ENCODE data around the gene MAML3.

Gene MAML3

DNA sequence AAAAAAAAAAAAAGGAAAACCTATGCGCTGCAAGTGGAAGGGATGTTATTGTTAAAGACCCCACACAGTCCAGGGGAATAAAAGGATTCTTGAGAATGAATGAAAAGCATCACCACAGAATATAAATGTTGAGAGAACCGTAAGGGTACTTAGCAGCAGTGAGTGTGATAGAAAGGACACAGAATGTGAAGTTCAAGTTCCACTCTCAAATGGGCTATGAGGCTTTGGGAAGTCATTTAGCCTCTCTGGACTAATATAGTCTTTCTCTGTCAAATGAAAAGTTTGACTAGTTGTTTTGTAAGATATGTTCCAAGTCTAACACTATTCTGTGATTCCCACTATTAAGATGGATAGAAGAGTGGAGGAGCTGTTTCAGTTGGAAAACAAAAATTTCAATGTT lies 35.8 kb upstream of the MAML3 start:
- Histone ChIP-seq H3K27me3 (ENCODE audit: control insufficient read depth, low read length) (peaks cover 5% of the 10 kb centered on the region; the same call in 1 of the 2 replicates), H3K27ac (ENCODE audit: low read depth, low read length) (no peak overlapping the region), H4K20me1 (ENCODE audit: control insufficient read depth, insufficient read depth, low read depth, low read length) (no peaks in the 10 kb centered on the region), H3K4me3 (ENCODE audit: low read length) (no peak overlapping the region), H3K9me2 (replicated peaks; ENCODE audit: control insufficient read depth, low read length) (no peaks in the 10 kb centered on the region), H3K36me3 (ENCODE audit: control insufficient read depth, low read length) (no peaks in the 10 kb centered on the region), H3K4me2 (ENCODE audit: low read length) (no peak overlapping the region), H3K9me3 (ENCODE audit: control insufficient read depth, insufficient read depth, low read length) (no peaks in the 10 kb centered on the region), H3K4me1 (ENCODE audit: control insufficient read depth, low read length) (no peaks in the 10 kb centered on the region), H3F3A (ENCODE audit: control insufficient read depth, insufficient read depth) (no peaks in the 10 kb centered on the region), H3K79me2 (ENCODE audit: control insufficient read depth, low read length) (no peaks in the 10 kb centered on the region)
- no peak for TF ChIP-seq EZH2phosphoT487 (IDR thresholded peaks at IDR 0.05; ENCODE audit: borderline replicate concordance, low read length)
- TF ChIP-seq, protein P1, sequence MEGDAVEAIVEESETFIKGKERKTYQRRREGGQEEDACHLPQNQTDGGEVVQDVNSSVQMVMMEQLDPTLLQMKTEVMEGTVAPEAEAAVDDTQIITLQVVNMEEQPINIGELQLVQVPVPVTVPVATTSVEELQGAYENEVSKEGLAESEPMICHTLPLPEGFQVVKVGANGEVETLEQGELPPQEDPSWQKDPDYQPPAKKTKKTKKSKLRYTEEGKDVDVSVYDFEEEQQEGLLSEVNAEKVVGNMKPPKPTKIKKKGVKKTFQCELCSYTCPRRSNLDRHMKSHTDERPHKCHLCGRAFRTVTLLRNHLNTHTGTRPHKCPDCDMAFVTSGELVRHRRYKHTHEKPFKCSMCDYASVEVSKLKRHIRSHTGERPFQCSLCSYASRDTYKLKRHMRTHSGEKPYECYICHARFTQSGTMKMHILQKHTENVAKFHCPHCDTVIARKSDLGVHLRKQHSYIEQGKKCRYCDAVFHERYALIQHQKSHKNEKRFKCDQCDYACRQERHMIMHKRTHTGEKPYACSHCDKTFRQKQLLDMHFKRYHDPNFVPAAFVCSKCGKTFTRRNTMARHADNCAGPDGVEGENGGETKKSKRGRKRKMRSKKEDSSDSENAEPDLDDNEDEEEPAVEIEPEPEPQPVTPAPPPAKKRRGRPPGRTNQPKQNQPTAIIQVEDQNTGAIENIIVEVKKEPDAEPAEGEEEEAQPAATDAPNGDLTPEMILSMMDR (IDR thresholded peaks at IDR 0.05; ENCODE audit: low read depth, low read length, poor library complexity, severe bottlenecking), result no peak

DNA sequence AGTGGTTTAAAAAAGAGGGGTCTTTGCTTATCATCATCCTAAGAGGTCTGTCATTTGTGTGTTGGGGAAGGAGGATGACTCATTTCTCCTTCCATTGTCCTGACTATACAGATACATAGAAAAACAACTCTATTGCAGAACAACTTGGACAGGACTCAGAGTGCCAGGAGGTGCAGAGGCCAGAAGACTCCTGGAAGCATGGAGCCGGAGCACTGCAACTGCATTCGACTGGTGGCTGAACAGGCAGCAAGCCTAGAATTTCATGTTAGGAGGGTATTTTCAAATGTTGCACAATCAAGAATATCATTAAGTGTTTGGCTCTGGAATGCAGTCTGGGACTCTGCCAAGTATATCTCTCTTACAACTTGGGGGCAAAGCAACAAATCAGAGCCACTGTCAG lies 35.0 kb upstream of the MAML3 start:
- Histone ChIP-seq H3K79me2 (ENCODE audit: control insufficient read depth, low read length) (no peaks in the 10 kb centered on the region), H3K27me3 (ENCODE audit: control insufficient read depth, low read length) (peaks cover 5% of the 10 kb centered on the region; the same call in 1 of the 2 replicates), H3F3A (ENCODE audit: control insufficient read depth, insufficient read depth) (no peaks in the 10 kb centered on the region), H3K4me1 (ENCODE audit: control insufficient read depth, low read length) (no peaks in the 10 kb centered on the region), H3K9me3 (ENCODE audit: control insufficient read depth, insufficient read depth, low read length) (no peaks in the 10 kb centered on the region), H3K4me3 (ENCODE audit: low read length) (no peak overlapping the region), H3K9me2 (replicated peaks; ENCODE audit: control insufficient read depth, low read length) (no peaks in the 10 kb centered on the region), H3K36me3 (ENCODE audit: control insufficient read depth, low read length) (no peaks in the 10 kb centered on the region), H4K20me1 (ENCODE audit: control insufficient read depth, insufficient read depth, low read depth, low read length) (no peaks in the 10 kb centered on the region), H3K4me2 (ENCODE audit: low read length) (no peak overlapping the region), H3K27ac (ENCODE audit: low read depth, low read length) (no peak overlapping the region)
- TF ChIP-seq EZH2phosphoT487 (IDR thresholded peaks at IDR 0.05; ENCODE audit: borderline replicate concordance, low read length), result no peak
- TF ChIP-seq, protein P1 (IDR thresholded peaks at IDR 0.05; ENCODE audit: low read depth, low read length, poor library complexity, severe bottlenecking), result no peak

DNA sequence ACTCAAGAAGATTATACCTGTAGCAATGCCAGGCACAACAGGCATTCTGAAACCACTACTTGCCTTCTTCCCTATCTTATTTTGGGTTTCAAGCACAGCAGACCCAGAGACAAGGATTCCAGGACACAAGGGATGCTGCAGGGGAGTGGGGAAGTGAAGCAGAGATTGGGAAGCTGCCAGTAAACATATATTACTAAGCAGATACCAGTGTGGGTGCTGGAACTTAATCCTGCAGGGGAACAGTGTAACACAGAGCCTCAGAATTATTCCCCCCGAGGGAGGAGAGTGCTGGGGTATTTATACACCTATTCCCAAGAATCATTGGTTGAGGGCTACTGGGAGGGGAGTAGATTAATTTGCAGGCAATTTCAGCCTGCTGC lies 33.3 kb upstream of the MAML3 start:
- Histone ChIP-seq H3F3A (ENCODE audit: control insufficient read depth, insufficient read depth) (no peaks in the 10 kb centered on the region), H3K27me3 (ENCODE audit: control insufficient read depth, low read length) (peaks cover 5% of the 10 kb centered on the region; the same call in 1 of the 2 replicates), H3K4me2 (ENCODE audit: low read length) (no peak overlapping the region), H3K4me1 (ENCODE audit: control insufficient read depth, low read length) (no peaks in the 10 kb centered on the region), H3K36me3 (ENCODE audit: control insufficient read depth, low read length) (no peaks in the 10 kb centered on the region), H3K9me3 (ENCODE audit: control insufficient read depth, insufficient read depth, low read length) (no peaks in the 10 kb centered on the region), H3K27ac (ENCODE audit: low read depth, low read length) (no peak overlapping the region), H4K20me1 (ENCODE audit: control insufficient read depth, insufficient read depth, low read depth, low read length) (no peaks in the 10 kb centered on the region), H3K4me3 (ENCODE audit: low read length) (no peak overlapping the region), H3K79me2 (ENCODE audit: control insufficient read depth, low read length) (no peaks in the 10 kb centered on the region), H3K9me2 (replicated peaks; ENCODE audit: control insufficient read depth, low read length) (no peaks in the 10 kb centered on the region)
- TF ChIP-seq EZH2phosphoT487 (IDR thresholded peaks at IDR 0.05; ENCODE audit: borderline replicate concordance, low read length), result no peak
- TF ChIP-seq, protein P1 (IDR thresholded peaks at IDR 0.05; ENCODE audit: low read depth, low read length, poor library complexity, severe bottlenecking), result no peak

Data from DOHH2 (cell line).